Stimulated activated naive B cell treated with anti-CD40 and anti-IgM and Interleukin-4, amounts not matched to agents 10 μg/mL and 1 μg/mL and 100 μg/mL, for 72 hours (primary cell): ENCODE results near the gene MTMR1.
A peak's percentile ranks its signal among the peaks of the same experiment; 100 is the strongest.

ENCODE experiments used
- ATAC-seq, 2 donors: fragments of 150-1000 bp; cut with Tn5 transposase; replicated peaks; 2 replicates each; pipeline ENCODE4 v1.10.0; 2021; ENCODE audit warnings: moderate library complexity in 1 of 2
- DNase-seq: peaks from one replicate; pipeline ENCODE4 v3.0.0; 2021
- H3K27ac Mint-ChIP-seq: one replicate; pipeline ENCODE4 v1.8.0; 2022; ENCODE audit warnings: mild to moderate bottlenecking, mixed read lengths
- H3K27me3 Mint-ChIP-seq, 2 donors: one replicate each; pipeline ENCODE4 v1.8.0; 2022; ENCODE audit warnings: mixed read lengths in 2 of 2
- H3K36me3 Mint-ChIP-seq, 2 donors: one replicate each; pipeline ENCODE4 v1.8.0; 2022; ENCODE audit warnings: mixed read lengths in 2 of 2, mild to moderate bottlenecking in 1 of 2
- H3K4me1 Mint-ChIP-seq, 2 donors: one replicate each; pipeline ENCODE4 v1.8.0; 2022; ENCODE audit warnings: mixed read lengths in 2 of 2, mild to moderate bottlenecking in 1 of 2
- H3K4me3 Mint-ChIP-seq, 2 donors: one replicate each; pipeline ENCODE4 v1.8.0; 2022; ENCODE audit warnings: mild to moderate bottlenecking in 2 of 2, mixed read lengths in 2 of 2, moderate library complexity in 1 of 2
- H3K9me3 Mint-ChIP-seq, 2 donors: one replicate each; pipeline ENCODE4 v1.8.0; 2022; ENCODE audit warnings: mixed read lengths in 2 of 2, mild to moderate bottlenecking in 1 of 2

Gene MTMR1

DNA sequence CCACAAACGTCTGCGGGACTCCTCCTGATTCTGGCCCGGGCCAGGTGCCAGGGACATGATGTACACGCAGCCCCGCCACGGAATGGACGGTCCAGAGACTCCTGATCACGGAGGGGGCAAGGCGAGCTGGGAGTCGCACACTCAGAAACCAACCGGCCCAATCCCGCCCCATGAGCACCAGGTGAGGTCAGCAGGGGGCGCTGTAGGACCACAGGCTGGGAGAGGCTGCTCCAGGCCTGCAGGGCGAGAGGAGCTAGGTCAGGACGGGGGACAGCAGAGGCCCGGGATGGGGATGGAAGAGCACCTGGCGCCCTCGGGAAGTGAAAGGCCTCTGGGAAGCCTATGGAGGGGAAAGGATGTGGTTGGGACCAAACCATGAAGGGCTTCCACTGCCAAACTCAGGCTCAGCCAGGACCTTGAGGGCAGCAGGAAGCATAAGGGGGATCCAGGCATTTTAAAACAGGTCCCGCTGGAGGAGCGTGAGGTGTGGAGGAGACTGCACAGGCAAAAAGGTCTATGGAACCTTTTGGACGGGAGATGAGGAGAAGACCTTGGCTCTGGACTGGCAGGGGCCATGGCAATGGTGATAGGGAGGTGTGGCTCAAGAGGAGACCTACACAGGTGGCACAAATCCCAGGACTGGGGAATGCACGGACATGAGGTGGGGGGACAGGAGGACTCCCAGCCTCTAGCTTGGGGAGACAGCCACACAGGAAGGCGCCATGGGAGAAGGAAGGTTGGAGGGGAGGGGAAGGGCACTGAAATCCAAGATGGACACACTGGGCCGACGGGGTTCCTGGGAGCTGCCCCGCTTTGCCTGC, 79.2 kb downstream of the MTMR1 start:
- DNase-seq: peak; percentile 50
- Mint-ChIP-seq H3K4me3 (no peak overlapping the region), H3K27me3 (no peaks in the 10 kb centered on the region), H3K9me3 (no peaks in the 10 kb centered on the region), H3K36me3 (no peaks in the 10 kb centered on the region), H3K4me1 (peaks cover 3 to 8% of the 10 kb centered on the region in 2 donors), H3K27ac (no peak overlapping the region)
- ATAC-seq: peak; percentile 87 to 93

DNA sequence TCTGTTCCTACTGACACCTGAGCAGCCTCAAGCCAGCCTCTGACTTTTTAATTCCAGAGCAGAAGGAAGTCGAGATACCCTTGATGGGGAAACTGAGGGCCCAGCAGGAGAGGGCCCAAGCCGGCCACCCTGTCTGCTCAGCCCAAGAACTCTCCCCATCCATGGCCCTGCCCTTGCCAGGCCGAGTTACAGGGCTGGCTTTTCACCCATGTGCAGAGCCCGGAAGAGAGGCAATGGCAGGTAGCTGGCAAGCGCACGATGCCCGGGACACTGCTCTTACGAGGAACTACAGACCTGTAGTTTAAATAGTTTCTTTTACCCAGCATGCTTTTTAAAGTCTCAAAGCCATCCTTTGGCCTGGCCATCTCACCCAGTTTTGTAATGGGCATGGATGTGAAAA, 79.9 kb downstream of the MTMR1 start:
- Mint-ChIP-seq H3K27me3 (no peaks in the 10 kb centered on the region), H3K9me3 (no peaks in the 10 kb centered on the region), H3K36me3 (no peaks in the 10 kb centered on the region), H3K4me1 (peaks cover 3 to 8% of the 10 kb centered on the region in 2 donors), H3K4me3 (no peak overlapping the region), H3K27ac (no peak overlapping the region)
- DNase-seq: no peak
- no peak for ATAC-seq

- ATAC-seq: no peak
Measured at GRCh38 chrX:150773634-150774033, 80.4 kb downstream of the MTMR1 start.

GRCh38 chrX:150774798-150775568, 81.8 kb downstream of the MTMR1 start:
- no peak overlapping the region for H3K4me3 Mint-ChIP-seq
- peaks cover 3 to 11% of the 10 kb centered on the region in 2 donors for H3K4me1 Mint-ChIP-seq
- H3K27ac Mint-ChIP-seq: no peak overlapping the region
- no peak for ATAC-seq
- H3K27me3 Mint-ChIP-seq: no peaks in the 10 kb centered on the region
- no peak for DNase-seq
- no peaks in the 10 kb centered on the region for H3K9me3 Mint-ChIP-seq
- H3K36me3 Mint-ChIP-seq: no peaks in the 10 kb centered on the region

More at GRCh38 chrX:150773634-150774033, 80.4 kb downstream of the MTMR1 start:
- Mint-ChIP-seq H3K36me3 (no peaks in the 10 kb centered on the region), H3K4me3 (no peak overlapping the region), H3K4me1 (peaks cover 3 to 8% of the 10 kb centered on the region in 2 donors), H3K27me3 (no peaks in the 10 kb centered on the region), H3K27ac (no peak overlapping the region), H3K9me3 (no peaks in the 10 kb centered on the region)
- DNase-seq: no peak

DNA sequence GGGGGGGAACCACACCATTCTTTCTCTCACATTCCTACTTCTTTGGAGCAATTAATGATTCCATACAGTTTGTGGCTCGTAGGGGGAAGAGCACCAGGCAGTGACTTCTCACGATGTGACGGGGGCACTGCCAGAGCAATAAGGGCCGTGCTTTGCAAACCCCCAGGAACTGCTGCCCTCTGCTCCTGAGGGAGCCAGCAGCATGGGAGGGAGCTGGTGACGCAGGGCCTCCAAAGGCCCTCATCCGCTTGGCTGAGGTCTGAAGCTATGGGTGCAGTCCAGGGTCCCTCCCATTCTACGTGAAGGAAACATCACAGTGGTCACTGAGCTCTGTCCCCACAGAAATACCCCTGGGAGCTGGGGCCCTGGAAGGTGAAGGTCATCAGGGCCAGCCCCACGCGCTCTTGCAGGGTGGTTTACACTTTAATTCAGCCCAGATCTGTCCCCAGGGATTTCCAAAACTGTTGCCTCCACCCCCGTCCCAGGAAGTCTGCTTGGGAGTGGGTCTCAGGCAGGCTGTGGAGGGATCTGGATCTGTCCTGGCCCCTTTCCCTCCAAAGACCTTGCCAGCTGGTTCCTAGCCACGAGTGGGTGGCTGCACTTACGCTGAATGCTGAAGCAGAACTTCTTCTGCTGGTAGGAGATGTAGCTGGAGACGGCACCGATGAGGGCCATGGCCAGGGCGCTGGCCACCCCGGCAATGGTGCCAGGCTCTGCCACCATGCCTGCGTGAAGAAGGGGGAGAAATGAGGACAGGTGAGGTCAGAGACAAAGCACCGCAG, 82.6 kb downstream of the MTMR1 start:
- peaks cover 3 to 18% of the 10 kb centered on the region in 2 donors for H3K4me1 Mint-ChIP-seq
- no peak overlapping the region for H3K27ac Mint-ChIP-seq
- H3K4me3 Mint-ChIP-seq: no peak overlapping the region

DNA sequence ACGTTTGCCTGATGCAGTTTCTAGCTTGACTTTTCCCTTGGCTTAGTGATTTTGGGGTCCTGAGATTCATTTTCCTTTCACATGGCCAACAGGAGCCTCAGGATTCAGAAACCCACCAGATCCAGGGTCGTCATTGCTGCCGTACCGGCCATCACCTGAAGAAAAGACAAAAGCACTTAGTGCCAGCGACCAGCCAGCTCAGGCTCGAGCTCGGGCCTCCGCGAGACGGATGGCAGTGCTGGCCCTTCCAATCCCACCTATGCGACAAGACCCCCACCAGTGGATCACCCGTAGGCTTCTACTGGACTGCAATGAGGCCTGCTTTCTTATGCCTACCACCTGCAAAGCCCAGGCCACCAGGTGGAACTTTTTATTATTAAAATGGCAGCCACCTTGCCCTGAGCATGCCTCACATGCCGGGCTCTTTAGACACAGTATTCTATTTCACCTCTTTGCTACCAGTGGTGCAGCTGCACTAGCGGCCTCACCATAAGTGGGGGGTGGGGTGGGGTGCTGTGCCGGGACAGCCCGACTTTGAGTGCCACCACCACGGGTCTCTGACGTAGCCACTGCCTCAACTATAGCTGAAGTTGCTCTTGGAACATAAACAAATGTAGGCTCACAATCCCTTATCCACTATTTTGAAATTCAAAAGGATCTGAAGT, 84.3 kb downstream of the MTMR1 start:
- no peak overlapping the region for H3K4me3 Mint-ChIP-seq
- H3K36me3 Mint-ChIP-seq: no peaks in the 10 kb centered on the region
- no peak for ATAC-seq
- no peak overlapping the region for H3K27ac Mint-ChIP-seq
- no peak for DNase-seq
- peaks cover 0 to 12% of the 10 kb centered on the region in 2 donors for H3K4me1 Mint-ChIP-seq
- no peaks in the 10 kb centered on the region for H3K9me3 Mint-ChIP-seq
- H3K27me3 Mint-ChIP-seq: no peaks in the 10 kb centered on the region

More for the DNA sequence above, 82.6 kb downstream of the MTMR1 start:
- ATAC-seq (no peak), DNase-seq (no peak)
- Mint-ChIP-seq H3K36me3 (no peaks in the 10 kb centered on the region), H3K9me3 (no peaks in the 10 kb centered on the region), H3K27me3 (no peaks in the 10 kb centered on the region)

DNA sequence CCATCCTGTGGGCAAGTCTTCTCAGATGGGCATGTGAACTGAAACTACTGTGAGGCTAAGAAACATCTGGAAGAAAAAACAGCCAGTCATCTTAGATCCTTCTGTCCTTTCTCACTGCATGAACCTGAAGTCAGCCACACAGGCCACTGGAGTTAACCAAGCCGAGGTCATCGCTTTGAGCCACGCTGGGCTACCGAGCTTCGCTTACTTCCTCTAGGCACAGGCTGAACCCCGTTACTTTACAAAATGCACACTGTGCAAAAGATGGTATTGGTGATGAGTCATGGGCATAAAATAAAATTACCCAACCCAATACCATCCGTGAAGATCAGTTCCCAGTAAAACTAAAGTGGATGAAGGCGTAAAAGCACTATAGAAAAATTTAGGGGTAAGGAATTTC, 86.2 kb downstream of the MTMR1 start:
- H3K4me1 Mint-ChIP-seq: peaks cover 0 to 10% of the 10 kb centered on the region in 2 donors
- H3K27ac Mint-ChIP-seq: no peak overlapping the region
- no peaks in the 10 kb centered on the region for H3K27me3 Mint-ChIP-seq
- DNase-seq: no peak
- H3K4me3 Mint-ChIP-seq: no peak overlapping the region
- H3K9me3 Mint-ChIP-seq: no peaks in the 10 kb centered on the region
- no peak for ATAC-seq
- no peaks in the 10 kb centered on the region for H3K36me3 Mint-ChIP-seq

GRCh38 chrX:150781677-150782076, 88.5 kb downstream of the MTMR1 start:
- no peaks in the 10 kb centered on the region for H3K27me3 Mint-ChIP-seq
- DNase-seq (no peak), ATAC-seq (no peak)
- H3K4me1 Mint-ChIP-seq: peaks cover 0 to 10% of the 10 kb centered on the region in 2 donors
- H3K27ac Mint-ChIP-seq: no peak overlapping the region
- no peaks in the 10 kb centered on the region for H3K9me3 Mint-ChIP-seq
- no peaks in the 10 kb centered on the region for H3K36me3 Mint-ChIP-seq
- no peak overlapping the region for H3K4me3 Mint-ChIP-seq

DNA sequence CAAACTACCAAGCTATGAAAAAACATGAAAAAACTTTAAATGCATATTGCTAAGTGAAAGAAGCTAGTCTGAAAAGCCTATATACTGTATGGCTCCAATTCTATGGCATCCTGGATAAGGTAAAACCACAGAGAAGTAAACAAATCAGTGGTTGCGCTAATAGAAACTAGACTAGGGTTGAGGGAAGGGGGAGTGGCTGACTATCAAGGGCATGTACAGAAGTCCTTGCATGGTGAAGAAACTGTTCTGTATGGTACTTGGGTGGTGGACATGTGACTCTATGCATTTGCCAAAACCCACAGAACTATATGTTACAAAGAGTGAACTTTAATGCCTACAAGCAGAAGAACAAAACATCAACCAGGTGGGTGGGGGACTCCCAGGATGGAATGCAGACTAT, 96.8 kb downstream of the MTMR1 start:
- Mint-ChIP-seq H3K36me3 (peaks cover 19 to 41% of the 10 kb centered on the region in 2 donors), H3K9me3 (no peaks in the 10 kb centered on the region)
- no peak for ATAC-seq

GRCh38 chrX:150792949-150793527, 99.8 kb downstream of the MTMR1 start:
- peaks cover 27 to 50% of the 10 kb centered on the region in 2 donors for H3K36me3 Mint-ChIP-seq
- H3K27ac Mint-ChIP-seq: no peak overlapping the region
- H3K27me3 Mint-ChIP-seq: no peaks in the 10 kb centered on the region
- peaks cover 1 to 7% of the 10 kb centered on the region in 2 donors for H3K9me3 Mint-ChIP-seq
- no peak for DNase-seq
- H3K4me1 Mint-ChIP-seq: peaks cover 2 to 4% of the 10 kb centered on the region in 2 donors
- no peak overlapping the region for H3K4me3 Mint-ChIP-seq
- ATAC-seq: peak; percentile 38 to 42

More for the DNA sequence above, 96.8 kb downstream of the MTMR1 start:
- Mint-ChIP-seq H3K4me3 (no peak overlapping the region), H3K27ac (no peak overlapping the region), H3K27me3 (no peaks in the 10 kb centered on the region), H3K4me1 (peaks cover 2 to 4% of the 10 kb centered on the region in 2 donors)
- no peak for DNase-seq

GRCh38 chrX:150805736-150806135, 112.5 kb downstream of the MTMR1 start:
- DNase-seq (no peak), ATAC-seq (no peak)
- Mint-ChIP-seq H3K36me3 (peaks cover 5 to 7% of the 10 kb centered on the region in 2 donors), H3K9me3 (peaks cover 0 to 5% of the 10 kb centered on the region in 2 donors), H3K4me1 (no peaks in the 10 kb centered on the region), H3K27me3 (no peaks in the 10 kb centered on the region), H3K27ac (no peak overlapping the region), H3K4me3 (no peak overlapping the region)

DNA sequence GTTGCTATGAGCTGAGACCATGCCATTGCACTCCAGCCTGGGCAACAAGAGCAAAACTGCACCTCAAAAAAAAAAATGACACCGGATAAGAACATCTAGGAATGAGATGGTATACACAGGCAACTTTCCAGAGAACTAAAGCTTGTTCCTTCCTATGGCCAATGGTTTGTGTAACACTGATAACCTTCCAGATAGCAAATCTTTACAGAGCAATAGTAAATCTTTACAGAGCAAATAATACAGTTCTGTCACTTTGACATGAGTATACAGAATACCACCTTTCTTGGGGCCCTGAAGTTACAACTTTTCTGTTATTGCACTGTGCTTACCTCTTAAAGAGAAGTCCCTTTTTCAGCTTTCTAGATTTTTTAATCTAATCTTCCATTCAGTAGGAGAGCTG, 113.6 kb downstream of the MTMR1 start:
- H3K4me3 Mint-ChIP-seq: no peak overlapping the region
- DNase-seq: no peak
- H3K27me3 Mint-ChIP-seq: no peaks in the 10 kb centered on the region
- peaks cover 0 to 5% of the 10 kb centered on the region in 2 donors for H3K9me3 Mint-ChIP-seq
- no peak for ATAC-seq
- no peaks in the 10 kb centered on the region for H3K4me1 Mint-ChIP-seq
- H3K36me3 Mint-ChIP-seq: peaks cover 5 to 7% of the 10 kb centered on the region in 2 donors
- no peak overlapping the region for H3K27ac Mint-ChIP-seq

- Mint-ChIP-seq H3K27ac (no peak overlapping the region), H3K36me3 (peaks cover 13 to 16% of the 10 kb centered on the region in 2 donors), H3K4me3 (no peak overlapping the region), H3K9me3 (peaks cover 3 to 5% of the 10 kb centered on the region in 2 donors), H3K4me1 (peaks cover 4 to 5% of the 10 kb centered on the region in 2 donors), H3K27me3 (no peaks in the 10 kb centered on the region)
- no peak for DNase-seq
- ATAC-seq: peak; percentile 56 to 62
Measured at GRCh38 chrX:150813922-150814321, 120.7 kb downstream of the MTMR1 start.
